NCI-H2171 treated with DMSO at 0.1 percent for 48 hours (cell line): ENCODE measurements around the gene KAT7.
A peak's percentile ranks its signal among the peaks of the same experiment; 100 is the strongest.
"Not testable (repeated sequence)": the region's sequence is repeated elsewhere in the genome, so short reads cannot be mapped to it uniquely, and the experiment has no call there.

Source experiments
- DNase-seq: peaks from one replicate; lab custom pipeline; 2025; lab: John Stamatoyannopoulos, UW

The KAT7 gene

DNA sequence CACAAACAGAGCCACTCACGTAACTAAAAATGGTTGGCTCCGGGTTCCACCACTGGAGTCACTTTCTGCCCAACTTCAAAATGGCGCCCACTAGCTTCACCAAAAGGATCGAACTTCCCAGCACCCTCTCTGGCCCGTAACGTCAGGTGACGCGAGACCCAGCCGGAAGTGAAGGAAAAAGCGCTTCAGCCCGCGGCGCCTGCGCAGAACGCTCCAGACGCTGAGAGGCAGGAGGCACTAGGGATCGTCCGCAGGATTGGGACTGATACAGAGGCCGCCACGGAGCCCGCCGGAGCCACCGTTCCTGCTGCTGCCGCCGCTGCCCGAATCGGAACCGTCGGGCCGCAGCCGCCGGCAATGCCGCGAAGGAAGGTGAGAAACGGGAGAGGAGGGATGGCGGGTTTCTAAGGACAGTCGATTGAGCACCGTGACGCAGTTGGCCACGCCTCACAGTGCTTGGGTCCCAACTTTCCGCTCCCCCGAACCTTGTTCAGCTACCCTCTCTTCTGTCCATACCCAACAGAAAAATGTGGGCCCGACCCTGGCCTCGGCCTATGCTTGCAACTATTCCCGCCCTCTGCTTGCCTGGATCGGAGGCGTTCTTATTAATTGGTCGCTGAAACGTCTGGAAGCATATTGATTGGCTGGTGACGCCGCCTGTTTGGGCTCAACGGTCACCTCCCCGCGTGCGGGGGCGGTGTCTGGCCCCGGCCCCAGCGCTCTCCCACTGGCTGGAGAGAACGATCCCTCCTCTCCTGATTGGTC is at the start of gene KAT7:
Gene KAT7 (plus strand): TSS at position 204 of the 765 bp plus-strand sequence. CDS start 154 bp downstream, at position 358.
- peak; percentile 100 for DNase-seq

DNA sequence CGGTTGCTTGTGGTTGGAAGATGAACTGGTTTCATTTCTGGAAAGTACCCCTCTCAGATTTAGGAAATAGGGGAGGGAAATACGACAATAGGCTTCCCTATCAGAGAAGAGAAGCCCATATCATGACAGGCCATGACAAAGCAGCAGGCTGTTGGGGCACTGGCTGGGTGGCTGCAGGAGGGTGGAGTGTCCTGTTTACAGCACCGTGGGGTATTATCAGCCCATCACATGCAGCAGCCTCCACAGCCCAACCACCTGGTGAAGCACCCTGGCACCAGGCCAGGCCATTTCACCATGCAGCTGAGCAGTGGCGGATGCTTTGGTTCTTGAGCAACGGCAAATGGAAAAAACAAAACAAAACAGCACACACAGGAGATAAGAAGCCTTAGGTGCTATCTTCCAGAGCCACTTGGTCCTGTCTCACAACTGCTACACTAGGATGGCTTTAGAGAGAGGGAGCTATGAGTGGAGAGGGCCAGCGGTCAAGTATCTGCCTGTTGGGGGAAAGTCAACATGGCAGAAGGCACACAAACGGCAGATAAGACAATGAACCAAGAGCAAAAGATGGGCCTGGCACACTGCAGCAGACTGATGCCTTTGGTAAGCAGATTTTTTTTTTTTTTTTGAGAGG is 48.7 kb upstream of the KAT7 start:
- DNase-seq = peak; percentile 82

DNA sequence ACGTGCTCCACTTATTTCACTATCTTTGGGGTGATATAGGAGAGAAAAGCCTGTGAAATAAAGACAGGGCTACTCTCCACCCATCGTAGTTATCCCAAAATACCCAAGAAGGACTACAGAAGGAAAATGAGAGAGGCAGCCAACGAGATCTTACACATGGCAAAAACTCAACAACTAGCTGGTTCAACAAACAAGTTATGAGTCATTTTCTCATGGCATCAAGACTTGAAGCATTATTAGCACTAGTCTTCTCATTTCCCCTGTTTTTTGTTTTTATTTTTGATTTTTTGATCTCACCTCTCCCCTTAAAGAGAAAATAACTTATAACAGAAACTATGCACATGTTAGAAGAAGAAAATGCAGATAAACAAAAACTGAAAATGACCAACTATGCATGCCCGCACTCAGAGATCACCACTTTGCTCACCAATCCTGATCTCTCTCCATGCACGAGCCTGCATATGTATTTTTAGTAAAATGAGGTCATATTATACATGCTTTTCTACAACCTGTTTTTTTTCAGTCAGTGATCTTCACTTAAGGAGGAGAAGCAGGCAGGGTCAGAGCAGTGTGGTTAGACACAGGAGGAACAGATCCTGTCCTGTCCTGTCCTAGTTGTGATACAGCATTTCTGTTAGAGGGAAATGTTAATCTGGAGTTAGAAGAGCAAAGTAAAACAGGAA is 47.3 kb upstream of the KAT7 start:
- no peak for DNase-seq

DNA sequence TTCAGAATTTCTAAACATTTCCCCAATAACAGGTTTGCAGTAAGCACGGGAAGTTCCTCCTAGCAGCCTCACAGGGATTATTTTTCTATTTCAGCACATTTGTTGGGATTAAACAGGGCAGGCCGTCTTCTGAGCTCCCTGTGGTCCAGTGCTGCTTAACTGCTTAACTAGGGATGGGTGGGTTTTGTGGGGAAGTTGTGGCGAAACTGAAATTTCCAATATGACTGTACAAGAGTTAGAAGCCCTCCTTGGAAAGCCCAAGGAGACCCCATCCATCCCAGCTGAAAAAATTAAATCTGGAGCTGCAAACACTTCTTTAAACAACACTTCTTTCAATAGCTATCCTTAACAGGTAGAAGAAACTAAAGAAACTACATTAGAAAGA is 46.8 kb upstream of the KAT7 start:
- DNase-seq = no peak

DNA sequence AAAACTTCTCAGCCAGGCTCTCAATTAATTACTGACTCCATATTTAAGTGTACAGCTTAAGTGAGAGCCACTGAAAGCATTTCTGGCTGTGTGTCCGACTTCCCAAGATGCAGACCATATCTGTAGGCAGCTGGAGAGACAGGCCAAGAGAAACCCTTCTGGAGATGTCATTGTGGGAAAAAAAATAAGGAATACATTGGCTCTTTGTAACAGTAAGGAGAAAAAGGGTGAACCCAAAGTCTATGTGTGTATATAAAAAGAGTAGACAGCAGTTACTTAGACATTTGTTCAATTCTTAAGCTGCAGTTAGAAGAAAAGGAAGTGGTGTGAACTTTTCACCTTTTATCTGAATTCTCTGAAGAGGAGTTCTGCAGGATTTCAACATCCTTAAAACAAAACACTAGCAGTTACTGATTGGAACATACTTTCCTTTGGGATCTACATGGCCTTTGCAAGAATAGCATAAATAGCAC is 46.3 kb upstream of the KAT7 start:
- no peak for DNase-seq

DNA sequence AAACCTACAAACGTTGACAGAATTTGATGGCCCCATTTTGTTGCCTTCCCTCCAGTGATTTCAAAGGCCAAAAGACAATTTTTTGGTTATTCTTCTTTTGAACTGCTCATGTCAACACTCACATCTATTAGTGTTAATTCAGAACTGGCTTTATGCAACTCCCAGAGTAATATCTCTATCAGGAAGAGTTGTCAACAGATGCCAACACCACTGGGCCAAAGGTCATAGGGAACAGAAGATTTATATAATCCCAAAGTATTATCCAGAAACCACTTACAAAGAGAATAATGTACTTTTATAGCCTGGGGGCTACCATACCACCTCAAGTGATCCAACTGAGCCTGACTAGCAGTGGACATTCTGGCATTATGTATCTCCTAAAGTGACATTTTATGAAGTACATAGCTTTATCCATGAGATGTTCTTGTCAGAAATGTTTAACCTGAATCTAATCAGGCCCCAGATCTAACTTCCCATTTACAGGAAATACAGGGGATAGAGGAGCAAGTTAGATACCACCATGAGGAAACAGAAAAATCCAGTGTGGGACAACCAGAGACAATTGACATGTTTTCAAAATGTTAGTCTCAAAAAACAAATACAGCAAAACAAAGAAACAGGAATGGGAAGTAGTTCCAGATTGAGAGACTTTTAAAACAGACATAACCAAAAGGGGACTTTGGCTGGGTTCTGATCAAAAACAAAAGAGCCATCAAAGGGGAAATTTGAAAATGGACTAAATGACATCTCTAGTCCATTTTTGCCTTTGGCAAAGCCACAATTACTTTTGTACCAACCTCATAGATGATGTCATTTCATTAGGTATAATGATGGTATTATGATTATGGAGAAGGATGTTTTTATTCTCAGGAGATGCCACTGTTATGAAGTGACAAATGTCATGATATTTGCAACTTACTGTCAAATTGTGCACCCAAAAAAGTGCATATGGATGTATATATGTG is 43.0 kb upstream of the KAT7 start:
- DNase-seq = no peak

DNA sequence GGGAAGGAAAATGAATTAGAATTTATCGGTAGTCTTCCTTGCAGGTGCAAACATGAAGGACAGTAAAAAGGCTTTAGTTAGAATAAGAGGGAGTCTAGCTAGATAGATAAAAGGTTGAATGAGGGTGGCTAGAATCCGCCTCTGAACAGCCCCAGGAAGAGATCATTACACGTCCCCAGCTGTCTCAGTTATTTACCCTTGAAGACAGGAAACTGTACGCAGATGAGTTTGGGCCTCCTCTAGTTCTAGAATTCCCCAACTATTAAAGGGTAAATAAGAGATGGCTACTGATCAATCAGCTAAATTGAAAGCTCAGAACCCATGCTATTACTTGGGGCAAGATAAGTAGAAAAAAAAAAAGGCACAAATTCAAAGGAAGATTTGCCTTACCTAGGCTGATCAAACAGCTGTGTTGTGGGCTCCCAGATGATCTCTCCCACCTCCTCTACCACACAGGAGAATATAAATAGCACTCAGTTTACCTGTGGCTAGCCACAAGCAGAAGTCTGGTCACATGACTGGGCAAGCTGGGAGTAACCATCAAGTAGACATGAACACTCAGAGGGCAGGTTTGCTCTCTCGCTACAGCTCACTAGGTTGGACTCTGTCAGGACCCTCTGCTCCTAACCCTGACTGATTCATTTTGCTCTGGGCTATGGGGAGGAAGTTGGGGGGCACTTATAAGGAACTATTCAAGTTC is 41.5 kb upstream of the KAT7 start:
- no peak for DNase-seq

DNA sequence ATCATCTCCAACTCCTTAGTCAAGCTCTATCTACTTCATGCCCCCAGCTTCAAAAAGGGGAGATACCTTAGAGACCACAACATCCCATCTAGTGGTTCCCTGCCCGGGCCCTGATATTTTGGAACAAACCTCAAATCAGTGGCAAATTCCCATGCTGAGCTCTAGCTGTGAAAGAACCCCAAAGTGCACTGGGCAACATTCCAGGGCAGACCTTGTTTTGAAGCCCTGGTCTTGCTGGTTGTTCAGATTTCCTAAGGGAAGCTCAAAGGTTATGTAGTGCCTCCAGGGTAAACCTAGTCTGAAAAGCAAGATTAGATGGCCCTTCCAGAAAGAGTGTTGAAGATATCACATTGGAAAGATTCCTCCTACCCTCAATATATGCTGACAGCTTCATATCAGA is 40.8 kb upstream of the KAT7 start:
- no peak for DNase-seq

DNA sequence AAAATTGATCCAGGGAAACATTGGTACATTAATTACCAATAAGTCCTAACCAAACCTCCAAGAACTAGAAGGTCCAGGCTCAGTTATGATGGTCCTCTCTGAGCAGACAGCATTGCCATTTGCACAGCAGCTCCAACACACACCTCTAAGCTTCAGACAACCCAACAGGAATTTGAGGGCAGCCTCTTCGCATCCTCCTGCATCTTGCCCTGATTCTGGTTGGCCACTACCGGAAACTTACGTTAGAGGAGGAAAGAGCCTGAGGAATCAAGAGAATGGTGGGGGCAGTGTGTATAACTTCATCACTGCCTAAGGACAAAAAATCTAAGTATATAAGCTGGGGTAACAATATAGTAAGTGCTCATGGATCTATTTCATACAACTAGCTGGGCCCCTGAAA is 40.3 kb upstream of the KAT7 start:
- no peak for DNase-seq

DNA sequence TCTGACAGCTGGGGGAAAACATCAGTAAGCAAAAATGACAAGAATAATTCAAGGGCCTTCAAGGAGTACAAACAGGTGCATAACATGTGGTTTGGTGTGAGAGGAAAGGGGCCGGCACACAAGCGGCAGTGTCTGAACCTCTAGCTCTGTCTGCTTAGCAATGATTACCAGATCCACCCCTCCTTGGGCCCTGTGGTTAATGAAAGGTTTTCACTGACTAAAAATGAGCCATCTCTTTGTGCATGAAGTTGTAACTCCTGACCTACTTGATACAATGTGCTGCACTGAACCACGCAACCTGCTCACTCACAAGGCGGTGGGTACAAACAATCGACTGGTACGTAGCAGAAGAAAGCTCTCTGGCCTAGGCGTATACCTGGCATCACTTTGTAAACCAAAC is 39.7 kb upstream of the KAT7 start:
- DNase-seq = no peak

DNA sequence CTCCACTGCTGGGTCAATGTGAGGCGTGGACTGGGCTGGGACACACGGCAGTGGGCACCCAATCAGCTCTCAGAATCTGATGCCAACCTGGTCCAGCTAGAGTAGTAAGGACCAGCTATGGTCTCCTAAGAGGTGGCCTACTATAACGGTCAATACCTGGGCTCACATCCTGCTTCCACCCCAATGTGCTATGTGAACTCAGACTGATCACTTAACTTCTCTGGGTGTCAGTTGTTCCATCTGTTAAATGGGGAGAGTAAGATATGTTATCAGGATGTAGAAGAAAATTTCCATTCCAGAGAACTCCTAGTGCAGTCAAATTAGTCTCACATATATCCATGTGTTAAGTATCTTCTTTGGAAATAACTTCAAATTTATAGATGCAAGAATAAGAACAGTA is 38.8 kb upstream of the KAT7 start:
- DNase-seq = no peak

DNA sequence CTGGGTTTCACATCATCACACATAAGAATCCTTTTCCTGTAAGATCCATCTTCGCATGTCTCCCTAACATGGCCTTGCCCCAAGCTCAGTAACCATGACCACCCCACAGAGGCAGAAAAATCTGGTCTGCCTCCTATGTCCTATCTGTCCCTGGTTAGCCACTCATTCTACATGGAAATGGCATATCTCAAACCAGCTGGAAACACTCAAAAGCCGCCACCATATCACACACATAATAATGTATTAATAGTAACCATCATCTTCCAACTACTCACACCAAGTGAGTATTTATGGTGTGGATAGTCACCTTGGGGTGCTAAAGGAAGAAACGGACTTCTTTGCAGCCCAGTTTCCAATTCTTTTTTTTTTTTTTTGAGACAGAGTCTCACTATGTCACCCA is 36.0 kb upstream of the KAT7 start:
- DNase-seq = no peak

DNA sequence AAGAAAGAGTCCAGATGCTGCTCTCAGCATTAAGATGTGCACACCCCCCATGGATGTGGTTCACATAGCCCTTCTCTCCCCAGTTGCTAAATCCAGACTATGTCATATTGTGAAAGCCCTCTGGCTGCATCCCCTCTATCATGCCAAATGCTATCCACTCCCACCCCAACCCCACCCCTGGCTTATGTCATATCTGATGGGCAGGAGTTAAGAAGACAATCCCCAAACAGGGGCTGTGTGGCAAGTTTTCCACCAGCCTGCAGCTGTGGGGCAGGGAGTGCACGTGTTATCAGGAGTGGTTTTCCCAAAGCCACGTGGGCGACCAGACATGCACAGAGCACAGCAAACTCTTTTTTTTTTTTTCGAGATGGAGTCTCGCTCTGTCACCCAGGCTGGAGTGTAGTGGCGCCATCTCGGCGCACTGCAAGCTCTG is 34.5 kb upstream of the KAT7 start:
- no peak for DNase-seq

DNA sequence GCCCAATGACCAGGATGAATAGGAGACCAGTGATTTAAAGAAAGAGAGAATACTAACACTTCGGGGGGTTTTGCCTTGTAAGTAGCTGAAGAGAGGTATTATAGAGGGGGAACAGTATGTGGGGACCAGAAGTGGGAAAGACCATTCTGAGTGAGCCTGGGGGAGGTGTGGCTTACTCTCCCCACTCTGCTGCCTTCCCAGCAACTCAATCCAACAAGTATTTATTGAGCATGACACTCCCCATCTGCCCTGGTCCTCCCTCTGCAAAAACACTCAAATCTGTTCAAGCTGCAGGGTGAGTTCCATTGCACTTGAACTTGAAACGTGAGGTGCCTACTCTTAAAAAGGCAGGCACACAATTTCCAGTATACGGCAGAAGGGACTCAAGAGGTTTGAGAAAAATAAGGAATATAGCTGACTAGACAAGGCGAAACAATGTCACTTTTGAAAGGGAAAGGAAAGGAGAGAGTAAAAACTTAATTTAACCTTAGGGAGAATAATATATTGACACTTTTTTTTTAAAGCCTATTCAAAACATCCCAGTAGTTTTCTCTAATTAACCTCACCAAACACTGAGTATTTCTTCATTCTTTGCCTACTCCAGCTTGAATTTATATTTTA is 32.7 kb upstream of the KAT7 start:
- DNase-seq = peak; percentile 28

DNA sequence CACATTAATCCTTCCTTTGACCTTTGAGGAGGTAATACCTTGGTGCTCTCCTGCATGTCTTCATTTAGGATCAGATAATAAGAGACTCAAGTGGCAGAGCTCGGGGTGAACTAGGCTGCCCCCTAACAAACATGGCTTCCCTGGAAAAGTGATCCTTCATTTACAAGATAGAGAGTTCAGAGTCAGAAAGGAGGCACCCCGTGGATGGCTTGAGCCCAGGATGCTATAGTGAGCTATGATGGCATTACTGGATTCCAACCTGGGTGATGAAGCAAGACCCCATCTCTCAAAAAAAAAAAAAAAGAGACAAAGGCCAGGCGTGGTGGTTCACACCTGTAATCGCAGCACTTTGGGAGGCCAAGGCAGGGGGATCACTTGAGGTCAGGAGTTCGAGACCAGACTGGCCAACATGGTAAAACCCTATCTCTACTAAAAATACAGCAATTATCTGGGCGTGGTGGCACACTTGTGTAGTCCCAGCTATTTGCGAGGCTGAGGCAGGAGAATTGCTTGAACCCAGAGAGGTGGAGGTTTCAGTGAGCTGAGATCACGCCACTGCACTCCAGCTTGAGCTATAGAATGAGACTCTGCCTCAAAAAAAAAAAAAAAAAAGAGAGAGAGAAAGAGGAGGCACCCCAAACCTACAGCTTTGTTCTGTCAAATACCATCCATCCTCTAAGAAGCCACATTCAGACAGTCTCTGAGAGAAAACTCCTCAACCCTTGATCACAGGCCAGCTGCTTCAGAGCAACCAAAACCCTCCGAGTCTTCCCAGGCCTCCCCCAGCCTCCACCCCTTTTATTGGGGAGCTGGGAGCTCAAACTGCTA is 31.9 kb upstream of the KAT7 start:
- DNase-seq = no peak

DNA sequence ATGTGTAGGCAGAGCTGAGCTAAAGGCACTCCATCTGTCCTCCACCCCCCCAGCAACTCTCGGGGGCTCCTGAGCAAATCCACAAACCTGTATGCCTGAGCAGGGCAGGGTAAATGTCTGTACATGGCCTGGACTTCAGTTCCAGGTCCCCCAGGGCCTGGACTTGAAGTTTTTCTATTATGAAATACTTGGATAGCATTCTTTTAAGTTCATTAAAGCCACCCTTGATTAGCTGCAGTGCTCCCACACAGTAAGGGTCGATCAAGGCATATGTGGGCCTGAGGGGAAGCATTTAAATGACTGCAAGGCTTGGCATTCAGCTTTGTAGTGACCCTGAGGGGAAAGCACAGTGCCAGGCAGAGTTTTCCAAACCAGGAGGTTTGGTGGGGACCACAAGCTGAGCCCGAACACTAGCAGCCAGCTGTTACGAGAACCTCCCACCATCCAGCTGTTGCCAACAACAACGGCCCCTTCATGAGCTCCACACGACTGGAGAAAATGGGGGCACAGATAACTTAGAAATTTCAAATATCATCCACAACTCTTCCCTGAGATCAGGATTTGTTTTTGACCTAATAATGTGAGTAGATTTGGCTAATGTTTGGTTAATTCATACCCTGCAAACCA is 31.2 kb upstream of the KAT7 start:
- DNase-seq = no peak

DNA sequence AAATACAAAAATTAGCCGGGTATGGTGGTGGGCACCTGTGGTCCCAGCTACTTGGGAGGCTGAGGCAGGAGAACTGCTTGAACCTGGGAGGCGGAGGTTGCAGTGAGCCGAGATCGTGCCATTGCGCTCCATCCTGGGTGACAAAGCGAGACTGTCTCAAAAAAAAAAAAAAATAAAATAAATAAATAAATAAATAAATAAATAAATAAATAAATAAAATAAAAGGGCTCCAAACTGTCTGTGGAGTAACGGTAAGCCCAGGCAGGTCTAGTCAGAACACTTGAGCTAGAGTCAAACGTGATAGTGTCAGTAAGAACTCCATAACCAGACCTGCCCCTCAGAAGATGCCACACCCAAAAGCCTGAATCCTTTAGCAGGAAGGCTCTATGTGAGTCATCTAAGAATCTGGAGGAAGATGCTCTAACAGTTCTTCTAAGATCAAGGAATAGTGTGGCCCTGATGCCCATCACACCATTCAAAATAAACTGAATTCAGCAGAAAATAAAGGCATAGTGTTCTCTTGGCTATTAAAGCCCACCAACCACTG is 29.9 kb upstream of the KAT7 start:
- not testable (repeated sequence) for DNase-seq

DNA sequence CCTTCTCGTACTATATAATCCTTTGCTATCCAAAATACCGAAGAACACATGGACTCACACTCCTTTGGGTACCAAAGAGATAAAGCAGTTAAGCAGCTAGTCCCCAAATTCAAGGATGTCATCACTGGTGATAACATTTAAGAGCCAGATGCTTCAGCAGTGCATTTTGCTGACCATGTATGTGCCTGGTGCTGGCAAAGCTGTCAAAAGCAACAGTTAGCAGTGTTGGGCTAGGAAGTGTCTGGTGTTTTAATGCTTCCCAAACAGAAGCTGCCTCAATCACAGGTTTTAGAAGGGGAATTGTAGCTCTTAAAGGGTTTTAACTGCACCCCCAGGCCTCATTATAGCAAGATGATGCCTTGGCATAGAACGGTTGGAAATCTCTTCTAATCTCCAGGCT is 29.3 kb upstream of the KAT7 start:
- DNase-seq = no peak

DNA sequence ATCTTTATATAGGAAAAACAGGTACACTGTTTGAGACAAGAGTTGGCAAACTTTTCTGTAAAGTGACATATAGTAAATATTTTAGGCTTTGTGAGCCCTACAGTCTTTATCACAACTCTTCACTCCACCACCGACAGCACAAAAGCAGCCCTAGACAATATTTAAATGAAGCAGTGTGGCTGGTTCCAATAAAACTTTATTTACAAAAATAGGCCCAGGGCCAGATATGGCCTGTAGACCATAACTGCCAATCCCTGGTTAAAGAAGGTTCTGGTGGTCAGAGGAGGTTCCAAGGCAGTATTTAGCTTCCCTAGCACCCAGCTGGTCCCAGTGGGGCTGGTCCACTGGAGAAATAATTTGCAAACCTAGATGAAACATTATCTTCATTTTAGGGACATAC is 28.2 kb upstream of the KAT7 start:
- no peak for DNase-seq
